Stimulated activated naive CD8-positive, alpha-beta T cell treated with anti-CD3 and anti-CD28 coated beads, Interleukin-15, amount 100 ng/mL, for 72 hours (primary cell): Measurements from ENCODE around the gene THEM5.
"Not testable (repeated sequence)": the region's sequence is repeated elsewhere in the genome, so short reads cannot be mapped to it uniquely, and the experiment has no call there.

ENCODE experiments used
- ATAC-seq: fragments of 150-1000 bp; cut with Tn5 transposase; 2 replicates; pipeline ENCODE4 v1.10.0; 2021; ENCODE audit warnings: mild to moderate bottlenecking, moderate library complexity
- DNase-seq, 2 donors: peaks; one replicate each; pipeline ENCODE4 v3.0.0; 2021 to 2022
- H3K27ac Mint-ChIP-seq, 2 donors: one replicate each; pipeline ENCODE4 v1.8.0; 2022; ENCODE audit warnings: mild to moderate bottlenecking in 2 of 2, mixed read lengths in 2 of 2, moderate library complexity in 2 of 2
- H3K27me3 Mint-ChIP-seq: one replicate; pipeline ENCODE4 v1.8.0; 2022; ENCODE audit warnings: mixed read lengths
- H3K4me1 Mint-ChIP-seq: one replicate; pipeline ENCODE4 v1.8.0; 2022; ENCODE audit warnings: mild to moderate bottlenecking, mixed read lengths
- H3K4me3 Mint-ChIP-seq, 2 donors: one replicate each; pipeline ENCODE4 v1.8.0; 2022; ENCODE audit warnings: mild to moderate bottlenecking in 2 of 2, mixed read lengths in 2 of 2, moderate library complexity in 1 of 2
- H3K9me3 Mint-ChIP-seq, 2 donors: one replicate each; pipeline ENCODE4 v1.8.0; 2022; ENCODE audit warnings: mixed read lengths in 2 of 2

Gene THEM5

DNA sequence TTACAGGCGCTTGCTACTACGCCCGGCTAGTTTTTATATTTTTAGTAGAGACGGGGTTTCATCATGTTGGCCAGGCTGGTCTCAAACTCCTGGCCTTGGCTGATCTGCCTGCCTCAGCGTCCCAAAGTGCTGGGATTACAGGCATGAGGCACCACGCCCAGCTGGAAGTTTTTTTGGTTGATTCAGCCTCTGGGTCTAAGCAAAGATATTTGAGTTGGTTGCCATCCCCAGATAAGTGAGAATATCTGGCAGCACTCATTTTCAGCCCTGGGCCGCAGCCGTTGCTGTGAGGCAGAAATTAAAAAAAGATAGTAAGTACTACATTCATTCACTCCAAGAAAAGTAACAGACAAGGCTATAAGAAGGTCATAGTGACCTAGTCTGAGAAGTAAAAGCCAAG is 2.0 kb upstream of the THEM5 start:
- H3K9me3 Mint-ChIP-seq, H3K4me1 Mint-ChIP-seq, DNase-seq, H3K27ac Mint-ChIP-seq, ATAC-seq, H3K27me3 Mint-ChIP-seq, H3K4me3 Mint-ChIP-seq: not testable (repeated sequence)

- Mint-ChIP-seq H3K27ac (no peak overlapping the region), H3K4me3 (no peak overlapping the region), H3K9me3 (no peaks in the 10 kb centered on the region), H3K27me3 (peaks cover 6% of the 10 kb centered on the region), H3K4me1 (peaks cover 3% of the 10 kb centered on the region)
- ATAC-seq (no peak), DNase-seq (no peak)
These were observed 1.1 kb upstream of the THEM5 start for GRCh38 chr1:151854658-151855057.

DNA sequence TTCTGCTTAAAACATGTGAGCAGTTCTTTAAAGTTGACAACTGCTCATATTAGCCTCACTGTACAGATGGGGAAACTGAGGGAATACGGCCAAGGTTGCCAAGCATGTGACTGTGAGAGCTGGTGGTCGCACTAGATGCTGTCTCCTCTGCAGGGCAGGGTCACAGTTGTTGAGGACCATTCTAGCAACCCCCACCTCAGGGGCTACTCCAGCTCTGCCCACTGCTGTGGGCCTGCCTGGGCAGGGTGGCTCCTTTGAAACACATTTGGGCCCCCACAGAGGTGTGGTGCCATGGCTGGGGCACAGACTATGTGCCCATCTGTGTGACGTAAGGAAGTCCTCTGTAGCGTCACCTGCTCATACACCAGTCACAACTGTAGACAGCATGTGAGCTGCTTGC is 779 bp downstream of the THEM5 start:
- DNase-seq, result no peak
- Mint-ChIP-seq H3K9me3 (no peaks in the 10 kb centered on the region), H3K4me3 (no peak overlapping the region), H3K27me3 (peaks cover 6% of the 10 kb centered on the region), H3K4me1 (peaks cover 6% of the 10 kb centered on the region), H3K27ac (no peak overlapping the region)
- no peak for ATAC-seq

DNA sequence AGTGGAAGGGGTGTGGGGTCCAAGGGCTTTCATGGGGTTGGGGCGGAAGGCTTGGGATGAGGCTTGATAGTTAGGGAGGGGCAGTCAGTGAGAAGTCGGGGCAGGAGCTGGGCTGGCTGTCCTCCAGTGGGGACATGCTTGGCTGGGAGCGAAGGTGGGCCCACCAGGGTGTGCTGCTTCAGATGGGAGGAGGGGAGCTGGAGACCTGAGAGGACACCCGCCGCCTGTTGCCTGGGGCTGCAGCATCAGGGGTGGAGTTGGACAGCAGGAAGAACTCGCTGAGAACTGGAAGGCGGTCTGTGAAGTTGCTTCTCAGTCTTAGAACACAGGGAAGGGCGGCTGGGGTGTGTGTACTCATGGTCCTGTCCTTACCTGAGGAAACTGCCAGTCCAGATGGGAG is 1.6 kb downstream of the THEM5 start:
- H3K9me3 Mint-ChIP-seq, result no peaks in the 10 kb centered on the region
- no peak for DNase-seq
- no peak for ATAC-seq
- H3K27ac Mint-ChIP-seq, result peak overlapping the region in 1 of 2 donors; percentile 6
- peaks cover 8% of the 10 kb centered on the region for H3K4me1 Mint-ChIP-seq
- no peak overlapping the region for H3K4me3 Mint-ChIP-seq
- H3K27me3 Mint-ChIP-seq, result peaks cover 6% of the 10 kb centered on the region

DNA sequence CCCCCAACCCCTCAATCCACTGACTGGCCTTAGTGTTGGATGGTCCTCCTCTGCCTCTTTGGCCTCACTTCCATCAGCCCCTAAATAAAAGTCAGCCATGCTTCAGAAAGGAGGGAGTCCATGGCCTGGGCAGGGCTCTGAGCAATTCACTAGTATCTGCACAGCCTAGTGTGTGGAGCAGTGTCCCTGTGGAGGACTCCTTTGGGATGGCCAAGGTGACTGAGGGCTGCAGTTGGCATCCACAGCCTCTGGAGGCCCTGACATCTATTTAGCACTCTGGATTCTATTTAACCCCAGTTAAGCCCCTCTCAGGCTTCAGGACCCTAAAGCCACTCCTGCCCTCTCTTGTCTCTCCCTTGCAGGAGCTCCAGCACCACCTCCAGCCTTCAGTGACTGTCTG is 3.6 kb downstream of the THEM5 start:
- Mint-ChIP-seq H3K4me1 (peaks cover 17% of the 10 kb centered on the region), H3K27me3 (peaks cover 6% of the 10 kb centered on the region), H3K9me3 (no peaks in the 10 kb centered on the region), H3K27ac (no peak overlapping the region), H3K4me3 (no peak overlapping the region)
- DNase-seq (no peak), ATAC-seq (no peak)

GRCh38 chr1:151849126-151849525 is 4.4 kb downstream of the THEM5 start:
- Mint-ChIP-seq H3K4me1 (peaks cover 17% of the 10 kb centered on the region), H3K27me3 (peaks cover 6% of the 10 kb centered on the region), H3K9me3 (no peaks in the 10 kb centered on the region), H3K4me3 (no peak overlapping the region), H3K27ac (peak overlapping the region in 1 of 2 donors; percentile 47)
- no peak for DNase-seq
- ATAC-seq, result no peak

GRCh38 chr1:151847867-151848596 is 5.5 kb downstream of the THEM5 start:
- ATAC-seq, result no peak
- Mint-ChIP-seq H3K9me3 (no peaks in the 10 kb centered on the region), H3K4me1 (peaks cover 17% of the 10 kb centered on the region), H3K27me3 (peaks cover 6% of the 10 kb centered on the region), H3K27ac (no peak overlapping the region), H3K4me3 (no peak overlapping the region)
- DNase-seq, result no peak

DNA sequence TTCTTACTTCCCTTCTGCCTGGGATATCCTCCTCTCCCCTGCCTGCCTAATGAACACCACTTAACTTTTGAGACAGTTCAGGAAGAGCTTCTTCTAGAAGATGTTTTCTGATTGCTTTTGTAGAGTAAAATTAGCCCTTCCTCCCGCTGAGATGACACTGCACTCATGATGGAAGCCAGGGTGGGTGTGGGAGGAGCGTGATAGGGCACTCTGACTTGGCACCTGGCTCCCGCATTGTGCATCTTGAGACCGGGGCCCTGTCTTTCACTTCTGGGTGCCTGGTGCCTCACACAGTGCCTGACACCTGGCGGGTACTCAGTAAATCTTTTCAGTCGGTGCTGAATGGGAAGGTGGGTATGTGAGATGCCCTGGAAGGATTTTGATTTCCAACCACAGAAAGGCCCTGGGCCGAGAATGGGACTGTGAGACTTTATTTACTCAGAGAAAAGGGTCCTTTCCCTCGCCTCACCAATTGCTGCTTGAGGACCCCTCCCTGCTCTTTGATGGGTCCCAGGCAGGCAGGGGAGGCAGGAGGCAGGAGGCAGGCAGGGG is 6.8 kb downstream of the THEM5 start:
- peaks cover 17% of the 10 kb centered on the region for H3K4me1 Mint-ChIP-seq
- peaks cover 3% of the 10 kb centered on the region for H3K27me3 Mint-ChIP-seq
- no peak for DNase-seq
- peak overlapping the region in 1 of 2 donors; percentile 40 for H3K27ac Mint-ChIP-seq
- H3K4me3 Mint-ChIP-seq, result no peak overlapping the region
- ATAC-seq, result no peak
- no peaks in the 10 kb centered on the region for H3K9me3 Mint-ChIP-seq

GRCh38 chr1:151846062-151846568 is 7.4 kb downstream of the THEM5 start:
- Mint-ChIP-seq H3K27me3 (no peaks in the 10 kb centered on the region), H3K27ac (no peak overlapping the region), H3K4me3 (no peak overlapping the region), H3K4me1 (peaks cover 18% of the 10 kb centered on the region), H3K9me3 (no peaks in the 10 kb centered on the region)
- peak; percentile 47 for ATAC-seq
- DNase-seq, result no peak

GRCh38 chr1:151843398-151843797 is 10.1 kb downstream of the THEM5 start:
- Mint-ChIP-seq H3K9me3 (no peaks in the 10 kb centered on the region), H3K27me3 (no peaks in the 10 kb centered on the region), H3K4me1 (peaks cover 42% of the 10 kb centered on the region), H3K27ac (no peak overlapping the region), H3K4me3 (no peak overlapping the region)
- no peak for DNase-seq
- no peak for ATAC-seq

GRCh38 chr1:151841141-151841540 is 12.4 kb downstream of the THEM5 start:
- no peak overlapping the region for H3K4me3 Mint-ChIP-seq
- peaks cover 46% of the 10 kb centered on the region for H3K4me1 Mint-ChIP-seq
- no peak for DNase-seq
- no peaks in the 10 kb centered on the region for H3K27me3 Mint-ChIP-seq
- ATAC-seq, result no peak
- no peaks in the 10 kb centered on the region for H3K9me3 Mint-ChIP-seq
- no peak overlapping the region for H3K27ac Mint-ChIP-seq

DNA sequence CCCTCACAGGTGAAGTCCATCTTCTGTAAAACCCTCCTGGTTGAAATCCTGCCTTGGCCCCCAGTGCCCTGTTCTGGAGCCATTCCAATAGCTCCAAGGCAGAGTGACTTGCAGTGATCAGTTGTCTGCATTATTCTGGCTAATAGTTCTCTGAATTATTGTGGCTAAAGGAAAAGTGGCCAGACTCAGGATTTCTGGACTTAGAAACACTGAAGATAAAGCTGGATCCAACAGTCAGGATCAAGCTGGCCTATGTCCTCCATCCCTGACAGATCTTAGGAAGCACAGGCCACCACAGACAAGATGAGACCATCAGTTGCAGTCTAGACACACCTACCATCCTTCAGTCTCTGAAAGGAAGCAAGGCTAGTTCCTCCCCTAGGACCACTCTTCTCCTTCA is 13.1 kb downstream of the THEM5 start:
- peaks cover 43% of the 10 kb centered on the region for H3K4me1 Mint-ChIP-seq
- no peaks in the 10 kb centered on the region for H3K9me3 Mint-ChIP-seq
- H3K27ac Mint-ChIP-seq, result peak overlapping the region; percentile 4 to 44
- H3K4me3 Mint-ChIP-seq, result peak overlapping the region; percentile 85 to 92
- ATAC-seq (no peak), DNase-seq (no peak)
- no peaks in the 10 kb centered on the region for H3K27me3 Mint-ChIP-seq

DNA sequence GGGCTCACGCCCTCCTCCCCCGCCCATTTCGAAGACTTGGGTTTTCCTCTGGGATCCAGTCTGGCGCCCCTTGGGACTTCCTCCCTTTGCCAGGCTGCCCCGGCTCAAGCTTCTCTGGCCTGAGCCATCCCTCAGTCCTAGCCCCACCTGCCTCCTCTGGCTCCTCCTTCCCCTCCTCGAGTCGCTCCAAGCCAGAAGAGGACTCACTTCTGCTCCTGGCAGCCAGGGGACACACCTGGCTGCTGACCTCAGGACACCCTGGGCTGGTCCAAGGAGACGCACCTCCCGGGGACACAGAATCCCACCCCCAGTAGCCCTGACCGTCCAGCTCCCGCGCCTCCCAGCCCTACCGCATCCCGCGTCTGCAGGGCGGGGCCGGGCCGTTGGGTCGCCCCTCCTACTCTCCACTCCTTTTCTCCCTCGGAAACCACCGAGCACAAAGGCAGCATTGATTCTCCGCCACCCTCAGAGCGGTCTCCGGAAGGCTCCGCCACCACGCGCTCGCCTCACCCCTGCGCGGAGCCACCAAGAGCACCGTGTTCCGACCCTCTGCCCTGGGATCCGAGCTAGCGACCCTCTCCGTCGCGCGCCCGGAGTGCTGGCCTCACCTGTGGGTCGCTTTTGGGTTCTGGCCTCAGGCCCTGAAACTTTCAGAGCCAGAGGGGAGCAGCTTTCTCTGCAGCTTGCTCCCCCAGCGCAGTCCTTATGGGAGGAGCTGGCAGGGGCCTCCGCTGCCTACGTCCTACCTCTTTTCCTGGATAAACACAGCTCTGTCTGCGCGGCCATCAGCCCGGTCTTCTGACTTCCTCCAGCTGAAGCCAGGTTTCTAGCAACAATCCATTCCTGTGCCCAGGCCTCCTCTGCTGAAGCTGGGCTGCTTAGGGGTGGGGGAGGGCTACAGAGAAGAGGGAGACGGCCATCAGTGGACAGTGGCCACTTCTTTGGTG is 13.8 kb downstream of the THEM5 start, which contains the start of gene C2CD4D:
C2CD4D (minus strand) TSS at position 364 of the 947 bp plus-strand sequence. CDS start 831 bp downstream, outside the sequence.
- Mint-ChIP-seq H3K27ac (peak within 1 kb of the TSS; percentile 10 to 88), H3K27me3 (no peaks in the 10 kb centered on the region), H3K4me1 (peaks cover 50% of the 10 kb centered on the region), H3K9me3 (no peaks in the 10 kb centered on the region), H3K4me3 (peak within 1 kb of the TSS; percentile 85 to 92)
- ATAC-seq (peak; percentile 79), DNase-seq (peak; percentile 68 to 77)

GRCh38 chr1:151839082-151839412 is 14.5 kb downstream of the THEM5 start:
- Mint-ChIP-seq H3K27ac (peak overlapping the region in 1 of 2 donors; percentile 88), H3K4me1 (peaks cover 56% of the 10 kb centered on the region), H3K4me3 (peak overlapping the region; percentile 85 to 92), H3K9me3 (no peaks in the 10 kb centered on the region), H3K27me3 (no peaks in the 10 kb centered on the region)
- DNase-seq (no peak), ATAC-seq (no peak)

DNA sequence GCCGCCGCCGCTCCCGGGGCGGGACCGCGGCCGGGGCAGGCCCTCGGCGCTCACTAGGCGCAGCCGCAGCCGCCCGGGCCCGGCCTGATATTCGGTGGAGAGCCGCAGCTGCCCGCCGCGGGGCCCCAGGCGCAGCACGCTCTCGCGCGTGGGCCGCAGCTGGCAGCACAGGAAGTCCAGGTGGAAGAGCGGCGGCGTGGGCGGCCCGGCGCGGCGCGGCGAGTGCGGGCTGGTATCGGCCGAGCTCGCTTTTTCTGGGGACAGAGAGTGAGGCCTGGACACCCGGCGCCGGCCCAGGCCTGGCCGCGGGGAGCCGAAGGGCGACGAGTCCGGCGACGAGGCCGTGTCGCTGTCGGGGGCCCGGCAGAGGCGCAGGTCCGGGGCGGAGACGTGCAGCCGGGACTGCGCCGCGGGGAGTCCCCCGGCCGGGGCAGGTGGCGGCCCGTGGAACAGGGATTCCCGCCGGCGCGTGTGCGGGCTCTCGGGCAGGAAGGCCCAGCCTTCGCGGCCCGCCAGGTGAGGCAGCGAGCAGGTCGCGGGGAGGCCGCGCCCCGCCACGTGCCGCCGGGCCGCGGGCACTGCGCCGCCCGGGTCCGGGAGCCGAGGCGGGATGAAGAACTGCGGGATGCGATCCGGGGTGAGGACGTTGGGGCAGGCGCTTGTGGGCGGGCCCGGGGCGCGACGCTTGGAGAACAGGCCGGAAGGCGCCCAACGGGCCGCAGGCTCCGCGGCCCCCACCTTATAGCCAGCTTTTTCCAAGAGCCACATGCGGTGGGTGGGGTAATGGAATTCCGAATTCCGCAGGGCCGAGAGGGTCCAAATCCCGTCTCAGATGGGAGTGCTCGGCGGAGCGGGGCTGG is 15.1 kb downstream of the THEM5 start:
- H3K4me1 Mint-ChIP-seq, result peaks cover 62% of the 10 kb centered on the region
- H3K27me3 Mint-ChIP-seq, result no peaks in the 10 kb centered on the region
- DNase-seq, result peak; percentile 45 to 55
- H3K9me3 Mint-ChIP-seq, result no peaks in the 10 kb centered on the region
- H3K4me3 Mint-ChIP-seq, result peak overlapping the region; percentile 91 to 94
- peak; percentile 31 for ATAC-seq
- peak overlapping the region in 1 of 2 donors; percentile 88 for H3K27ac Mint-ChIP-seq
